H1 (cell line): Measurements from ENCODE around the gene TOPORS.

Experiments used
- CBX5 ChIP-seq: fragments of 300-800, 300-1000 bp; sonication (generic); IDR thresholded peaks from 2 replicates; pipeline ENCODE4 v1.7.1; 2016; ENCODE audit warnings: antibody characterized with exemption, low read length, low read depth
- GTF2F1 ChIP-seq: IDR thresholded peaks from 2 replicates; pipeline ENCODE4 v1.6.1; 2012; ENCODE audit warnings: low read depth, low read length, improper control_type of control experiment, borderline replicate concordance

DNA sequence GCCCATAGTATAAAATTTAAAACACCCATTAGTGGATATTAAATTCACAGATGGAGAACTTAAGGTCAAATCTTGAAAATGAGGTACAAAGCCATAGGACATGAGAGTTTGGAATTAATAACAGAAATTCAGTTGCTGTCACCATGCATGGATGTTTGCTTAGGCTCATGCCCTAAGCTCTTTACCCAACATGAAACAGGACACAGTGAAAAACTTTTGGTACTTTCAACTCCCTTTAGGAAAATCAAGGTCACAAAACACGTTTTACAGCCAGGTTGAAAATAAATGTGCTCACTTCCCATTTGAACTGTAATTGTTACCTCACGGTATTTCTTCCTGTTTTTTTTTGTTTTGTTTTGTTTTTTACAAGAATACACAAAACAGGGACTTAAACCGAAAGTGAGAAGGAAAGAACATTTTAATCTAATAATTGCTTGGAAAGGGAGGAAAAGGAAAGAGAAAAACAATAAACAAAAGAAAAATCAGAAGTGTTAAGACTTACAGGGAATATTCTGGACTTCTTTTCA lies 6.1 kb upstream of the TOPORS start:
- no peak for TF ChIP-seq CBX5
- no peak for TF ChIP-seq GTF2F1
